Stimulated activated CD8-positive, alpha-beta memory T cell treated with anti-CD3 and anti-CD28 coated beads, Interleukin-15, amount 100 ng/mL, for 1 hour (primary cell): ENCODE data around the gene CDC42EP2.

Experiments used
- DNase-seq: peaks from one replicate; pipeline ENCODE4 v3.0.0-alpha.2; 2020; ENCODE audit warnings: low read depth

Gene CDC42EP2, protein sequence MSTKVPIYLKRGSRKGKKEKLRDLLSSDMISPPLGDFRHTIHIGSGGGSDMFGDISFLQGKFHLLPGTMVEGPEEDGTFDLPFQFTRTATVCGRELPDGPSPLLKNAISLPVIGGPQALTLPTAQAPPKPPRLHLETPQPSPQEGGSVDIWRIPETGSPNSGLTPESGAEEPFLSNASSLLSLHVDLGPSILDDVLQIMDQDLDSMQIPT

GRCh38 chr11:65314501-65315203 is at the start of gene CDC42EP2:
CDC42EP2 (plus strand) TSS chr11:65314866; CDS start chr11:65320899, 6,033 bp downstream.
- DNase-seq, result peak; percentile 58

- DNase-seq, result no peak
Observed at GRCh38 chr11:65266210-65266609, 48.5 kb upstream of the CDC42EP2 start.

- DNase-seq, result no peak
Observed at GRCh38 chr11:65274735-65275682, 39.7 kb upstream of the CDC42EP2 start.

- no peak for DNase-seq
Observed at GRCh38 chr11:65275906-65276305, 38.8 kb upstream of the CDC42EP2 start.

- no peak for DNase-seq
Observed at GRCh38 chr11:65277631-65278277, 36.9 kb upstream of the CDC42EP2 start.

GRCh38 chr11:65278356-65278755 is 36.3 kb upstream of the CDC42EP2 start:
- DNase-seq, result no peak

- no peak for DNase-seq
Observed at GRCh38 chr11:65279279-65279678, 35.4 kb upstream of the CDC42EP2 start.

DNA sequence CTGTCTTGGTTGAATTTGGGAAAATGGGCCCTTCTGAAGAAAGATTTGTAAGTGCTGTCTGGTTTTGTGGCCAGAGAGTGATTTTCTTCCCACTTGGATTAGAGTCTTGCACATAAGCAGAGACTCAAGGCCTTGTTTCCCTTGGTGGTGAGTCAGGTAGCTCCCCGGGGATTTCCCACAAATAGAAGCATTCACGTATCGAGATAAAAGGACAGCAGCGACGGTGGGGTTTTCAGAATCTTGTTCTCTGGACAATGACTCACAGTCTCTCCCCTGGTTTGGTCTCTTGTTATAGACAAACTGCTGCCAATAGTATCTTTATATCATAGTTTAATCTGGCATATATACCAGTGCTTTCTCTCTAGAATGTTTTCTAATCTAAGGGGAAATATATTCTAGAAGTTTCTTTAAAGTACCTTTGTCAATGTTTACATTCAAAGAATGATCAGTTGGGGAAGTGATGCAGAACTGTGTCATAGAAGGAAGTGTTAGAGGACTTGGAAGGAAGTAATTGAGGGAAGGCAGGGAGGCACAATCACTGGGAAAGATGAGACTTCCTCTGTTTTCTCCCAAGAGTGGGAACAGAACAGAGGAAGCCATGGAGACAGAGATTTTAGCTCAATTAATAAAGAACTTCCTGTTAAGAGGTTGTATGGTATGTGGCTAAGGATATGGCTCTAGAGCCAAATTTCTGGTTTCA is 34.8 kb upstream of the CDC42EP2 start:
- DNase-seq, result peak; percentile 5

DNA sequence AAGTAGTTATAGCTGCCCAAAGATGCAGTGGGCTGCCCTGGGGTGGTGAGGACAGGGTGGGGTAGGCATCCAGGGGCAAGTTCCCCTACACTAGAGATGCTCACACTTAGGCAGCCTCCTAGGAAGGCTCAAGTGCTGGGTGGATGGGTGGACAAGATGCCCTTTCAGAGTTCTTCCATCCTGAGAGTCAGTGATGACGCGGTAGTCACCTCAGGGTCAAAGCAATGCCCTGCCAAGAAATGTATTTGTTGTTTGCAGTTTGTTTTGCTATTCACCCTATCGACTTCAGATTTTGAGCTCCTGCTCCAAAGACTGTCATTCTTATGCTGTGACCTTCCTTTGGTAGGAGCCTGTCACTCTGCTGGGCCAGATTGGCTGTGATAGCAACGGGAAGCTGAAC is 34.0 kb upstream of the CDC42EP2 start:
- DNase-seq, result no peak

DNA sequence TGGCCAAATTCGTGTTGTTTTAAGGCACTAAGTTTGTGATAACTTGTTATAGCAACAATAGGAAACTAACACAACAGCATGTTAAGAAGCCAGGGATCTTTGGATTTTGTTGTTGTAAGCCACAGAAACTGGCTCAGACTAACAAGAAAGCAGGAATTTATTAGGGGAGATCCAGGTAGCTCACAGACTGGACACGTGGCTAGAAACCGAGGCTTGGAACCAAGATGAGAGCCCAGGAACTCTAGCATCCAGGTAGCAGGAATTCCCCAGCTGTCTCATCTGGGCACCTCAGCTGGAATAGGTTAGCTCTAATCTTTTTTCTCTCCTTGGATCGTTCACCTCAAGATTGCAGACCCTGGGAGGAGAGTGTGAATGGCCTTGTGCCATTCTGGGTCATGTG is 28.0 kb upstream of the CDC42EP2 start:
- DNase-seq, result no peak

DNA sequence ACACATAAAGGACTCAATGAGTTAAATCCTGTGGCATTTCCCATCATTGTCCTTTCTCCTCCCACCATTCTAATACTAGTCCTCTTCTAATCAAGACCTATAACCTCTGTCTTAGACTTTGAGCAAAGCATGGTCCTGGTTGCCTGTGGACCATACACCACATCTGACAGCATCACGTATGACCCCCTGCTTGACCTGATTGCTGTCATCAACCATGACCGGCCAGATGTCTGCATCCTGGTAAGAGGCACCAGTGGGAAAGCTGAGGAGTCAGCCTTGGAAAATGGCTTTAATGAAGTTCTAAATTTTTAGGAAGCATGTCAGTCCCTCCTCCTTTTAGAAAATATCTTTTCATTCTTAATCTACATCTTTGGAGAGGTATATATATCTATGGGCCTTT is 27.1 kb upstream of the CDC42EP2 start:
- DNase-seq, result no peak

DNA sequence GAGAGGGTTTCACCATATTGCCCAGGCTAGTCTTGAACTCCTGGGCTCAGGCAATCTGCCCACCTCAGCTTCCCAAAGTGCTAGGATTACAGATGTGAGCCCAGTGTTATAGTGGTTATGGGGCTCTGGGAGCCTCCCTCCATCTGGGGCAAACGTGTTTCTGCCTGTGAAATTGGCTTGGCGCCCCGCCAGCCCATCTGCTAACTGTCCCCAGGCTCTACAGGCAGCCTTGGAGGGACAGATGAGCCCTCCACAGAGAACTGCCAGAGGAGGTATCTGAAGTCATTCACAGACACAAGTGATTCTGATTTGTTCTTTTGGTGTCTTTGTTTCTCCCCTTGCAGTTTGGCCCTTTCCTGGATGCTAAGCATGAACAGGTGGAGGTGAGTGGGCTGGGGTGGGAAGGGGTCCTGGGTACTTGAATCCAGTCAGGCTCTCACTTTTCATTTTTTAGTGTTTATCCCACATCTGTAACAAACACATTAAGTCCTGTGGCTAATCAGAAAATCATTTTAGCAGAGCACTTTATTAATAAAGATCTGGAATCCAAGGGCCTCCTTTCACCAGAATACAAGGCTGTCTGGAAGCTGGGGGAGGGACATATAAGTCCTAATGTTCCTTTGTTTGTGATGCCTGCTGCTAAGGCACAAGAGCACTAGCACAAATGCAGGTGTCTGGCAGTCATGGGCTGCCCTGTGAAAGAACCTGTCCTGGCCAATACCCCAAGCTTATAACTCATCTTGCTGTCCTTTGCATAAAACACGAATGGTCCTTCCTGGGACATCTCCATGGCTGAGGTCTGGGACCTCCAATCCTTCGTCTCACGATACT is 25.7 kb upstream of the CDC42EP2 start:
- DNase-seq, result no peak

- no peak for DNase-seq
Observed at GRCh38 chr11:65290448-65291165, 24.1 kb upstream of the CDC42EP2 start.

DNA sequence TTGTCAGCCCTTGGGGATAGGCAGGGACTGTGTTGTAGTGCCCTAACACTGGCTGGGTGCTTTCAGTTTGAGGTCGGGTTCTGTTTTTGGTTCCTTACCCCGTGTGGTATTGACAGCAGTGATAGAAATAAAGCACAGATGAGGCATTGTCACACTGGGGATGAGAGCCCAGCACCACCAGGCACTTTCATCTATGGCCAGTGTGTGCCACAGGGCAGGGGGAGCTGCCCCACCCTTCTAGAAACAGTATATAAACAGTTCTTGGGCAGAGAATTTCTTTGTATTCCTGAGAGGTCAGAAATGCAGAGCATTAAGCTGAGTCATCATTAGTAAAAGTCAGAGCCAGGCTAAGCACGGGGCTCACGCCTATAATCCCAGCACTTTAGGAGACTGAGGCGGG is 23.1 kb upstream of the CDC42EP2 start:
- no peak for DNase-seq

- no peak for DNase-seq
Observed at GRCh38 chr11:65292890-65293289, 21.8 kb upstream of the CDC42EP2 start.

DNA sequence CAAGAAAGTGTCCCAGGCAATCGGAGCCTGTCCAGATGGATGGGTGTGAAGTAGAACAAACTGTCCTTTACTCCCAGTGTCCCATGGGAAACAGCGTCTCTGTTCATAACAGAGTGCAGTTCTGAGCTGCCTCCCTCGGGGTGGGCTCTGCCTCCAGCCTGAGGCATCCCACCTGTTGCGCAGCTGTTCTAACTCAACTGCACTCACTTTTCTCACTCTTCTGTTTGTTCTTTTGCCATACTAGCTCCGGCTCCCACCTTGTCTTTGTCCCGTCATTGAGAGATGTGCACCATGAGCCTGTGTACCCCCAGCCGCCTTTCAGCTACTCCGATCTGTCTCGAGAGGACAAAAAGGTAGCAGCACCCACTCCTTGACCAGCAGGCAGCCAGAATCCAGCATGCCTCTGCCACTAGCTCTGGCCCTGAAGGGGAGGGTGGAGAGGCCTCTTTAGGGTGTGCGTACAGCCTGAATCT is 20.7 kb upstream of the CDC42EP2 start:
- no peak for DNase-seq

DNA sequence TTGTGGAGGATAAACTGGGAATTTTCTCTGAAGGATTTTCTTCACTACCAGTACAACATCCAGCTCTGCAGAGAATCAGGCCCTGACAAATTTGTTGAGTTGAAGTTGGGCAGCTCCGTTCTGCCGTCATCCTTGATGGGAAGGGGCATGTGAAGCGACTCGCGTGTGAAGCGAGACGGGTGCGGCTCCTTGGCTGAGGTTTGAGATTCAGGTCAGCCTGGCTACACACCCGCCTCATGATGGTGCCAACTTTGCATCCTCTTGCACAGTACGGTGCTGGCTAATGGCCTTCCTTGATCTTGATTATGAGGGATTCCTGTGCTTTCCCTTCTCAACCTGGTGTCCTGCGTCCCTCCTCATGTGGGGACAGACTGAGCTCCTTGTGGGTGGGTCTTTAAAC is 19.7 kb upstream of the CDC42EP2 start:
- no peak for DNase-seq

DNA sequence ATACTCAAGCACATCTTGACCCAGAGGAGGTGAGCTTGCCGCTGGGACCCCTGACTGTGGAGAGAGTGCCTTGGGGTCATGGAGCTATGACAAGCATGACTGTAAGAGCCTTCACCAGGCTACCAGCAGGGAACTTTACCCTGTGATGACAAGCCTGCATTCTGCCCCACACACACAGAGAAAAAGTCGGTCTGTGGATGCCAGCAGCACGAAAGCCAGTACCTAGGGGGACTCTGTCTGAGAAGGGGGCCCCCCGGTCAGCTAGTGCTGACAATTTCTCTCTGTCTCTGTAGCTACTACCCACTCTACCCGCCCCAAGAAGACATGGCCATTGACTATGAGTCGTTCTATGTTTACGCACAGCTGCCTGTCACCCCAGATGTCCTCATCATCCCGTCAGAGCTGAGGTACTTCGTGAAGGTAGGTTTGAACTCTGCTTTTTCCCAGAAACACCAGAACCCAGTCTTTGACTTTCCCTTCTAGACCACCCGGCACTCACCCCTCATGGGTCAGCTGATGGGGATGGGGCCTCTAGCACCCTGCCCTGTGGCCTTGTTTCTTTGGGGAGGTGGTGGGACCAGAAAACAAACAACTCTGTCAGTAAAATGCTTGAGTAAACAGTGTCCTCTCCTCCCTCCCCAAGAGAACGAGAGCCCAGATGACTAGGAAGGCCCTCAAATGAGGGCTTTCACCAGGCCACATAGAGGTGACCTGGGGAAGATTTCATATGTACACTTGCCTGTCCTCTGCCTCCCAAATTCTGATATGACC is 18.9 kb upstream of the CDC42EP2 start:
- DNase-seq, result no peak

GRCh38 chr11:65297026-65297672 is 17.5 kb upstream of the CDC42EP2 start:
- no peak for DNase-seq
